HG02938 (cell line): ENCODE results near the gene PROCR.
"Not testable (repeated sequence)": the region's sequence is repeated elsewhere in the genome, so short reads cannot be mapped to it uniquely, and the experiment has no call there.

ENCODE experiments used
- ATAC-seq: cut with Tn5 transposase; IDR thresholded peaks from one replicate; pipeline ENCODE4 v1.9.1; 2021; ENCODE audit warnings: mild to moderate bottlenecking, moderate library complexity; ENCODE audit not compliant: unreplicated experiment

Gene PROCR

DNA sequence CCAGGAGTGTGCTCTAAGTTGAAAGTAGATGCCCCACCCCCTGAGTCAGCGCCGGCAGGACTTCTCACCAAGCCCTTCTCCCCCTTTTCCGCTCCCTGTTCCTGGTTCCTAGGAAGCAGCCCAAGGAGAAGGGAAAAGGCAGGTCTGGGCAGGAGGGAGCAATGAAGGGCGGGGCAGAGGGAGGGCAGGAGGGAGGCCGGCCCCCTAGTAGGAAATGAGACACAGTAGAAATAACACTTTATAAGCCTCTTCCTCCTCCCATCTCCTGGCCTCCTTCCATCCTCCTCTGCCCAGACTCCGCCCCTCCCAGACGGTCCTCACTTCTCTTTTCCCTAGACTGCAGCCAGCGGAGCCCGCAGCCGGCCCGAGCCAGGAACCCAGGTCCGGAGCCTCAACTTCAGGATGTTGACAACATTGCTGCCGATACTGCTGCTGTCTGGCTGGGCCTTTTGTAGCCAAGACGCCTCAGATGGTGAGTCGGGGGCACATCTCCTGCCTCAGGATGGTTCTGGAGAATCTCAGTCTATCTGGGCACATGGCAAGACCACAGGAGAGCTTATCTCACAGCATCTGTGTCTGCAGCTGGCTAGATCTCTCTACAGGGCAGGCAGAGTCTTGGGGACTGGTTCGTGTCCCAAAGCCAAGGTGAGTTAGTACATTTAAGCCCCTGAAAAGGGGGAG lies at the start of gene PROCR:
Gene PROCR, plus strand, starts transcription at position 320 of the 681 bp plus-strand sequence. Its CDS starts 83 bp downstream, at position 403.
- ATAC-seq, result no peak

GRCh38 chr20:35122756-35123405 lies 49.0 kb upstream of the PROCR start:
- no peak for ATAC-seq

DNA sequence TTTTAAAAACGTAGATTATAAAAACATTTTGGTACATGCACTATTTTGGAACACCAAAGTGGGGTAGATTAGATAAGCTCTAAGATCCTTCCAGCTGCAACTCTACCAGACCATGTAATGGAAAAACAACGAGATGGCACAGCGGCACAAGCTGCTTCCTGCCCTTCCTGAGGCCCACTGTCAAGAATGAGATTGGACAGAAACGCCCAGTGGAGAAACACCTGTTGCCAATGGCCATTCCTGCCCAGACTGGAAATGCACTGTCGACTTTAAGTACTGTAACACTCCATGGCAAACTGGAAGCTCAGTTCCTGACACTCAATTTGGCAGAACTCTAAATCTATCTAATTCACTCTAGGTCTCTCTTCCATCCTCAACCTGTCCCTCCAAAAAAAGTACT lies 46.1 kb upstream of the PROCR start:
- ATAC-seq, result no peak

- ATAC-seq, result no peak
Measured at GRCh38 chr20:35129647-35130069, 42.2 kb upstream of the PROCR start.

DNA sequence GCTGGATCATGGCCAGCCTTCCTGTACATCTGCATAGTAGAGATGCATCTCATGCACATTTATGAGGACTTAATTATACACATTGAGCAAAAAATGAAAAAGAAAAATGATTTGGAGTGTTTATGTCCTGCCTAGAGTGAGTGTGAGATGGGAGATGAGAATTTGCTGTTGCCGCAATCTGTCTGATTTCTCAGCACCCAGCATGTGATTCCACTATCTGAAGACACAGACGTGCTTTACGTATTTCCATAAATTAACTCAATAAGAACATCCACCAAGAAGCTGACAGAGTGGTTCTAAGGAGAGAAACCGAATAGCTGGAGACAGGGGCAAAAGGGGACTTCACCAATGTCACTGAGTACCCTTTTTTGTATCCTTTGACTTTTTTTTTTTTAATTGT lies 39.9 kb upstream of the PROCR start:
- ATAC-seq, result no peak

GRCh38 chr20:35133031-35133430 lies 38.8 kb upstream of the PROCR start:
- ATAC-seq, result no peak

DNA sequence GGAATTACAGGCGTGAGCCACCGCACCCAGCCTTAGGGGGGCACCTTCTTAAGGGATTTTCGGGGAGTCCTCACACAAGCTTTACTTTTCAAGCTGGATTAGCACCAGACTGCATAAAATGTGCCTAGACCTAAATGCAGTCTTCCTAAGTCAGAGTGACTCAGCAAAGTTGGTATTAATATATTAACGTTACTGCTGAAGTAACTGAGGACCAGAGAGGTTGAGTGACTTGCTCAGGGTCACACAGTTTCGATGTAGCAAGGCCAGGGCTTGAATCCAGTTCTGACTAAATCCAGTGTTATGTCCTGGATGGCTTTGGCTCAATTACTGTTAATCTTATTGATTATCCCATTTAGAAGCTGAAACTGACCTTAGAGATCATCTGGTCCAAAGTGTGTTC lies 38.1 kb upstream of the PROCR start:
- ATAC-seq, result no peak

DNA sequence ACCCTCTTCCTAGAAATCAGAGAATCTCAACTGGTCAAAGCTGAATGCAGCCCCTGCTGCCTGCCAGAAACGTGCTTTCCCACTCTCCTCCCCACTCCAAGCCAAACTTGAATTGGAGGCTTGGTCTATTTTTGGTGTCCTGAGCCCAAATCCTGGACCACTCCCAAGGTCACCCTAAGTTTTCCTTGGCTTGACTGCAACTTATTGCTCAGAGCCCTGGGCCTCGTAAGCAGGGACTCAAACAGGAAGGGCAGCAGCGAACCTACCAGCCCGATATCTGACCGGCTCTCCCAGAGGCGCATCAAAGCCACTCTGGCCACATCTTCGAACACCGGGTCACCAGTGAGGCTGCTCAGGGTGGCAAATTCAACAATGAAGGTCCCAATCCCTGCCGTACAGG lies 37.4 kb upstream of the PROCR start:
- ATAC-seq, result no peak

DNA sequence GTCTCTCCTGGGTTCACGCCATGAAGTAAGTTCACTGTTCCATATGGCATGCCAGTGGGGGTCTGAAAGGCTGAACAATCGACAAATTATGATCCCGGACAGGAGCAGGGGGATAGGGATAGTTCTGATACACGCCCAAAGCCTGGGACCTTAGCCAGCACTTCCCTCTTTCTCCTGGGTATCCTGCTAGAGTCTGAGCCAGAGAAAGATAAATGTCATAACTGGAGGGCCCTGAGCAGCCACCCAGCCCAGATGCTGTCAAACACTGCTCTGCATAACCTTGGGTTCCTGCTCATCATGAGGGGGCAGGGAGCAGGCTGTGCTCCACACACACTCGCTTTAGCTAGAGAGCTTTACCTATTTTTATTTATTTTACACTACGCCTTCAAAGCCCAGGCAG lies 37.0 kb upstream of the PROCR start:
- ATAC-seq, result no peak

GRCh38 chr20:35135867-35136586 lies 35.8 kb upstream of the PROCR start:
- ATAC-seq, result no peak

GRCh38 chr20:35144694-35145093 lies 27.2 kb upstream of the PROCR start:
- no peak for ATAC-seq

DNA sequence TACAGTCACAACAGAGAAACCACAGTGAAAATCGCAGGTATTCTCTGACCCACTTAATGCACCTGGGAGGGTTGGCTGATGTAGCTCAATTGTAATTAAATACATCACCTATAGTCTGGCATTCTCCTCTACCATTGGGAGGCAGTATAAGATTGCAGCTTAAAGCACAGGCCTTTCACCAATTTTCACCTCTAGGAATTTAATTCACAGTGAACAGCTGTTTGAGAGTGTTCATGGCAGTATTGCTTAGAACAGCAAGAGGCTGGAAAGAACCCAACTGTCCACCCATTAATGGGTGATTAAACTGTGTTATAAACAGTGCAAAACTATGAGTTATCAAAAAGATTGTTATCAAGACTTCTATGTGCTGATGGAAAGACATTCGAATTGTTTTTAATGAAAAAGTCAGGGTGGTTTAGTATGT lies 26.7 kb upstream of the PROCR start:
- ATAC-seq, result no peak

DNA sequence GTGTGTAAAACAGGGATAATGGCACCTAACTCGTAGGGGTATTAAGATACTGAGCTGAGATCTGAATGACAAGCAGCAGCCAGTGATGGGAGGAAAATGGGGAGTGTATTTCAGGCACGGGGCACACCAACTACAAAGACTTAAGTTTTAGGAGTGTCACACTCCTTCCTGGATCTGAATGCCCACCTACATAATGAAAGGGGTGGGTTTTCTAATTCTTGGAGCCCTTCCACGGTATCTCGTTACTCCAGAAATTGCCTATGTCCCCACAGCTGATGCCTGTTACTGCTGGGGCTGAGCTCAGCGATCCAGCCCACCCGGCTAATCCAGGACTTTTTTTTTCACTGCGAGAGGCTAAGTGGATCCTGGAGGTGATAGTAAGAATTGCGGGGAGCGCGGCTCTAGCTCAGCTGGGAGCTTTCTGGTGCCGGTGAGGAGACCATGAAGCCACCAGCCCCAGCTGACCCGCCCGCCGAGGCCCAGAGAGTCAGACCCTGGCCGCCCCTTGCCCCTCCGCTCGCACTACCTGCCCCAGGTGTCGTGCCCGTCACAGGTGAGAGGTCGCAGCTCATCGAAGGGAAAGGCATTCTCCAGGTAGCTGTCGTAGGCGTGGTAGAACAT lies 25.5 kb upstream of the PROCR start:
- ATAC-seq, result no peak

- ATAC-seq, result peak; percentile 74
Measured at GRCh38 chr20:35146920-35147574, 24.8 kb upstream of the PROCR start, which contains the start of gene EDEM2. Gene EDEM2, minus strand, starts transcription at chr20:35147336. Its CDS starts 78 bp downstream, at chr20:35147258.

GRCh38 chr20:35147575-35148071 lies 24.2 kb upstream of the PROCR start:
- ATAC-seq, result not testable (repeated sequence)

- no peak for ATAC-seq
Measured at GRCh38 chr20:35150846-35151579, 20.9 kb upstream of the PROCR start.

GRCh38 chr20:35151736-35152135 lies 20.1 kb upstream of the PROCR start:
- ATAC-seq, result no peak

- ATAC-seq, result no peak
Measured at GRCh38 chr20:35155936-35156335, 15.9 kb upstream of the PROCR start.

- no peak for ATAC-seq
Measured at GRCh38 chr20:35156978-35157377, 14.9 kb upstream of the PROCR start.

DNA sequence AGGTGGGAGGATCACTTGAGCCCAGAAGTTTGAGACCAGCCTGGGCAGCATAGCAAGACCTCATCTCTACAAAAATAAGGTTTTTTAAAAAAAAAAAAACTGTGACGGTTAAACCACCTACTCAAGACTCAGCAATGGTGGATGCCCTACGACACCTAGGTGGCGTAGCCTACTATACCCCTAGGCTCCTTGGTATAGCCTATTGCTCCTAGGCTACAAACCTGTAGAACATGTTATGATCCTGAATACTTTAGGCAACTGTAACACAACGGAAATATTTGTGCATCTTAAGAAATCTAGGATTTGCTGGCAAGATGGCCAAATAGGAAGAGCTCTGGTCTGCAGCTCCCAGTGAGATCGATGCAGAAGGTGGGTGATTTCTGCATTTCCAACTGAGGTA lies 11.5 kb upstream of the PROCR start:
- ATAC-seq, result not testable (repeated sequence)
